CD4-positive, alpha-beta T cell treated with Interleukin-17A for 4 hours (primary cell): ENCODE measurements around the gene ZFYVE28.
A peak's percentile ranks its signal among the peaks of the same experiment; 100 is the strongest.
"Not testable (repeated sequence)": the region's sequence is repeated elsewhere in the genome, so short reads cannot be mapped to it uniquely, and the experiment has no call there.

Experiments
- DNase-seq: peaks from one replicate; pipeline ENCODE4 v3.0.0-alpha.2; 2020; ENCODE audit warnings: mixed read lengths

Gene ZFYVE28

GRCh38 chr4:2284161-2284933, 134.1 kb downstream of the ZFYVE28 start:
- DNase-seq, result no peak

GRCh38 chr4:2283199-2283711, 135.2 kb downstream of the ZFYVE28 start:
- DNase-seq, result no peak

DNA sequence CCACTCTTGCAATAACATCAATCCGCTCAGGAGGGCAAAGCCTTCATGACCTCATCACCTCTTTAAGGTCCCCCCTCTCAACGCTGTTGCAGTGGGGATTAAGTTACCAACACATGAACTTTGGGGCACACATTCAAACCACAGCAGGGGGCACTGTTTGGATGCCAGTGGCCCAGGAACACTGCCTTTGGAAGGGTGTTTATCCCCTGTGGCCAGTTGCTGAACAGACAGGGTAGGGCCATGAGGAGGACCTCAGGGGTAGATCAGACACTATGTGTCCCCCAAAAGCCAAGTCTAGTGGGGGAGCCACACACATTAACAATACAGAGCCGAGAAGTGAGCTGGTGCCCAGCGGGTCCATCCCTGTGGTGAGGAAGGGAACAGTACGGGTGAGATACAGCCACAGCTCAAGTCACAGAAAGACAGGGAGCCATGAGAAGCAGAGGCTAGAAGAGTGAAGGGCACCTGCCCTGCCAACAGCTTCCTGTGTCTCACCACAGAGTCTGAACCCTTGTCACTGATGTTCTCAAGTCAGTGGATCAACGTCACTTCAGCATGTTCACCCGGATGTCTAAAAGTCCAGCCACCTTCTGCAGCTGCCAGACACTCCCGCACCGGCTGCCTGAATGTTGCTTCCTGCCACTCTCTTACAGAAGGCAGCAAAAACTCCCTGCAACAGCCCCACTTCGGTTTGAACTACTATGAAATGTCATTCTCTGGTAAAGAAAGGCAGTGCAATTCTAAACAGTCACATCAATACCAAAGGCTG, 136.7 kb downstream of the ZFYVE28 start:
- DNase-seq, result peak; percentile 86

- peak; percentile 41 for DNase-seq
Measured at GRCh38 chr4:2280531-2281300, 137.7 kb downstream of the ZFYVE28 start.

DNA sequence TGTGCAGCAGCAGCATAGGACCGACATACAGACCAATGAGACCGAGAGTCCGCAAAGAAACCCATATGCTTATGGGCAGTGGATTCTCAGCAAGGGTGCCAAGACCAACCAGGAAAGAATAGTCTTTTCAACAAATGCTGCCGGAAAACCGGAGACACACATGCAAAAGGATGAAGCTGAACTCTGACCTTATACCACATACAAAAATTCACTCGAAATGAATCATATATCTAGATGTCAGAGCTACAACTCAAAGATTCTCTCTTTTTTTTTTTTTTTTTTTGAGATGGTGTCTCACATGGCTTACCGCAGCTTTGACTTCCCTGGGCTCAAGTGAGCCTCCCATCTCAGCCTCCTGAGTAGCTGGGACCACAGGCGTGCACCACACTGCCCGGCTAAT, 140.5 kb downstream of the ZFYVE28 start:
- no peak for DNase-seq

DNA sequence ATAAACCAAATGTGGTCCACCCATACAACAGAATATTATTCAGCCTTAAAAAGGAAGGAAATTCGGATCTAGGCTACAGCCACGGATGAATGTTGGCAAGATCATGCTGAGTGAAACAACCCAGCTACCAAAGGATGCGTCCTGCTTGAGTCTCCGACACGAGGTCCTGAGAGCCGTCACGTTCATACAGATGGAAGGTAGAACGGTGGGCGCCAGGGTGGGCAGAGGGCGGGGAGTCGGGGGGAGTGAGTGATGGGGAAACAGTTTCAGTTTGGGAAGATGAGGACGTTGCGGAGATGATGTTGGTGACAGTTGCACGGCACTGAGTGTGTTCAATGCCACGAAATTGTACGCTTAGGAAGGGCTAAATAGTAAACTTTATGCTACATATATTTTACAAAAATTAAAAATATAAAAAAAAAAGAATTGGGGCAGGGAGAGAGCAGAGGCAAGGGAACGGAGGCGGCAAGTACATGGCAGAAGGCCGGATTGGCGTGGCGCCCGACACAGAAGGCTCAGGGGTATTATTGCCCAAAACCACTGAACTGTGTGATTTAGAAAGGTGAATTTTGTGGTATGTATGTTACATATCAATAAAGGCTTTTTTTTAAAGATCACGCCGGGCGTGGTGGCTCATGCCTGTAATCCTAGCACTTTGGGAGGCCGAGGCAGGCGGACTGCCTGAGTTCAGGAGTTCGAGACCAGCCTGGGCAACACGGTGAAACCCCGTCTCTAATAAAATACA, 141.7 kb downstream of the ZFYVE28 start:
- DNase-seq, result no peak

- no peak for DNase-seq
Measured at GRCh38 chr4:2275546-2276251, 142.7 kb downstream of the ZFYVE28 start.

GRCh38 chr4:2275044-2275397, 143.4 kb downstream of the ZFYVE28 start:
- DNase-seq, result not testable (repeated sequence)

GRCh38 chr4:2274320-2275043, 144.0 kb downstream of the ZFYVE28 start:
- no peak for DNase-seq

DNA sequence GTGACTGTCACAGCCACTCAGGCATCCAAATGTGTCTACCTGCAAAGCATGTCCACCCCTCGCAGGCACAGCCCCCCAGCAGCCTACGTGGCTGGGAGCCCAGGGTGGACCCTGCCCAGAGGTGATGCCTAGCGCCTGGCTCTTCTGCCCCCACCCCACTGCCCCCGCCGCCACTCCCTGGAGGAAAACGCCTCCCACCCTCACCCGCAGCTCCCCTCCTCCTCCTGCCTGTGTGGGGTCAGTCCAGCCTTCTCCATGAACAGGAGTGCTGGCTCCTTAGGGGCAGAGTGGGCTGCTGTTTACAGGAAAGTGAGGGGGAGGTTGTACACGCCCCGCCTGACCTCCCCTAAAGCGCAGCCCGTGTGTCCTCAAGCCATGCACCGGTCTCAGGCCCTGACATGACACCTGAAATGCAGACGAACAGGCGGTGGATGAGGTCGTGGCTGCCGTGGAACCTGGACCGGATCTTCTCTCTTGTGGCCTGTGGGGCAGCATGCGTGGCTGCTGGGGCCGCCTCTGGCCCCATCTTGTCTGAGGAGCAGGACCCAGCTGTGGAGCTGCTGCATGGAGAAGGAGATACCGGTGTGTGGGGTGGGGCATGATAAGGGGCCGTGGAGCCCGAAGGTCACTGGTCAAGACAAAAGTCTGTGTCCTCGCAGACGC, 144.7 kb downstream of the ZFYVE28 start:
- no peak for DNase-seq

GRCh38 chr4:2273221-2273620, 145.2 kb downstream of the ZFYVE28 start:
- DNase-seq, result no peak

GRCh38 chr4:2272828-2273120, 145.7 kb downstream of the ZFYVE28 start:
- DNase-seq, result no peak

- no peak for DNase-seq
Measured at GRCh38 chr4:2272026-2272827, 146.2 kb downstream of the ZFYVE28 start.

GRCh38 chr4:2271279-2272025, 147.0 kb downstream of the ZFYVE28 start:
- DNase-seq, result no peak

- DNase-seq, result no peak
Measured at GRCh38 chr4:2270341-2271165, 147.9 kb downstream of the ZFYVE28 start.

- DNase-seq, result no peak
Measured at GRCh38 chr4:2269618-2270163, 148.8 kb downstream of the ZFYVE28 start.

DNA sequence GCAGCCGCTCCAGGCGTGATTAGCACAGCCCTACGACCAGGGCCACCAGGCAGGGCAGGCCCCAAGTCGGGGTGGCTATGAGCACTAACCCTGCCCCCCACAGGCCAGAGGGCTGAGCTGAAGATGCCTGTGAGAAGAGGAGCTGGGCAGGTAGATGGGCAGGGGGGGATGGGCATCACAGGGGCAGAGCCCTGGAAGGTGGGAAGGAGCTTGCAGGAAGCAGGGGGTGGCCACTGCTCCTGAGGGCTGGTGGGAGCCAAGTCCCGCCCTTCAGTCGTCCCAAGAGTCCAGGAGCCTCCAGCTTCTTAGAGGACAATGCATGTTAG, 149.3 kb downstream of the ZFYVE28 start:
- DNase-seq, result no peak
